Testis (tissue), 2 donors: Measurements from ENCODE around the gene ASIC1.

Source experiments
- CTCF ChIP-seq, 3 experiments: fragments of 450-650 bp in 2 of 3; fragments of 200-600 bp in 1 of 3; sonication (generic) in 1 of 3; IDR thresholded peaks; one replicate each; pipeline ENCODE4 v1.5.1; 2016 to 2019; ENCODE audit warnings: antibody characterized with exemption in 3 of 3, mild to moderate bottlenecking in 2 of 3, moderate library complexity in 1 of 3
- POLR2A ChIP-seq: fragments of 450-650 bp; IDR thresholded peaks from one replicate; pipeline ENCODE4 v1.6.1; 2017; ENCODE audit warnings: antibody characterized with exemption, mild to moderate bottlenecking, moderate library complexity

GRCh38 chr12:50078281-50078680, 20.9 kb downstream of the ASIC1 start:
- no peak for TF ChIP-seq POLR2A
- no peak for TF ChIP-seq CTCF (IDR thresholded peaks at IDR 0.05)
